Measurements from ENCODE around the gene ABLIM1.

GRCh38 chr10:114683162-114683561 lies 25.1 kb upstream of the ABLIM1 start:
- no peak for TF ChIP-seq CTCF (conservative IDR thresholded peaks at IDR 0.05)
- no peak for TF ChIP-seq ZFX (IDR thresholded peaks at IDR 0.05)

Measured in C4-2B (cell line).